K562 (cell line): ENCODE results near the gene MSI1. TPM values are rescaled to one million over a fixed set of nuclear protein-coding genes. Genes with fewer than 3 reads are reported as not detected.

Experiments
- ARNT ChIP-seq, 2 experiments: fragments of 450-650 bp; IDR thresholded peaks; 2 replicates each; pipeline ENCODE4 v1.6.1; 2016; ENCODE audit warnings: mild to moderate bottlenecking in 1 of 2
- C11orf30 ChIP-seq: fragments of 450-650 bp; IDR thresholded peaks from 2 replicates; pipeline ENCODE4 v1.6.1; 2016; ENCODE audit warnings: low read depth, mild to moderate bottlenecking
- CTCF ChIP-seq, 3 experiments: IDR thresholded peaks in 2 of 3; conservative IDR thresholded peaks in 1 of 3; 2 replicates each; pipeline ENCODE4 v1.5.1; 2011 to 2012; ENCODE audit warnings: low read length in 3 of 3, mild to moderate bottlenecking in 3 of 3, control low read depth in 2 of 3, improper control_type of control experiment in 1 of 3, inconsistent platforms in 1 of 3, low read depth in 1 of 3, mixed read lengths in 1 of 3, moderate library complexity in 1 of 3; ENCODE audit not compliant: insufficient read depth in 2 of 3
- GMEB1 ChIP-seq: fragments of 250-450 bp; sonication (Bioruptor Pico); IDR thresholded peaks from 2 replicates; pipeline ENCODE4 v1.4.0; 2020; ENCODE audit warnings: mild to moderate bottlenecking
- HDAC1 ChIP-seq, 2 experiments: fragments of 450-650 bp; IDR thresholded peaks; 2 replicates each; pipeline ENCODE4 v1.6.1; 2016 to 2017; ENCODE audit warnings: inconsistent platforms in 1 of 2, mild to moderate bottlenecking in 1 of 2, moderate library complexity in 1 of 2
- HDAC2 ChIP-seq: fragments of 450-650 bp; IDR thresholded peaks from 2 replicates; pipeline ENCODE4 v1.6.1; 2016; ENCODE audit warnings: mild to moderate bottlenecking
- HNRNPK ChIP-seq: fragments of 200-400 bp; formaldehyde crosslinking; IDR thresholded peaks from one replicate; pipeline ENCODE4 v1.6.1; 2018; ENCODE audit warnings: mild to moderate bottlenecking, low read depth, low read length; ENCODE audit not compliant: poor library complexity, severe bottlenecking
- HNRNPLL ChIP-seq: fragments of 200-400 bp; formaldehyde crosslinking; IDR thresholded peaks from 2 replicates; pipeline ENCODE4 v1.6.1; 2017; ENCODE audit warnings: low read length, low read depth, mild to moderate bottlenecking; ENCODE audit not compliant: poor library complexity, severe bottlenecking
- MEF2D ChIP-seq: conservative IDR thresholded peaks from 2 replicates; pipeline ENCODE4 v1.6.1; 2016; ENCODE audit warnings: low read depth, missing genetic modification characterization, missing compliant biosample characterization
- NCOR1 ChIP-seq: fragments of 450-650 bp; IDR thresholded peaks from 2 replicates; pipeline ENCODE4 v1.6.1; 2016; ENCODE audit warnings: mild to moderate bottlenecking, moderate library complexity
- NFATC3 ChIP-seq: fragments of 450-650 bp; IDR thresholded peaks from 2 replicates; pipeline ENCODE4 v1.6.1; 2017; ENCODE audit warnings: mild to moderate bottlenecking
- NR2C2 ChIP-seq, 2 experiments: fragments of 200-800 bp in 1 of 2; sonication (Bioruptor generic) in 1 of 2; sonication (generic) in 1 of 2; formaldehyde crosslinking in 1 of 2; IDR thresholded peaks; 2 replicates each; pipeline versions ENCODE4 v1.6.1 to v1.8.0; 2016 to 2022; ENCODE audit warnings: mild to moderate bottlenecking in 1 of 2, missing compliant biosample characterization in 1 of 2, missing genetic modification characterization in 1 of 2, missing genetic modification reagents in 1 of 2
- POLR3A ChIP-seq: IDR thresholded peaks from 2 replicates; pipeline ENCODE4 v1.6.1; 2011; ENCODE audit warnings: borderline replicate concordance, mild to moderate bottlenecking, moderate library complexity; ENCODE audit not compliant: insufficient read length, insufficient read depth; ENCODE audit errors: extremely low read depth
- RAD51 ChIP-seq: fragments of 450-650 bp; IDR thresholded peaks from 2 replicates; pipeline ENCODE4 v1.7.1; 2016; ENCODE audit warnings: low read depth, mild to moderate bottlenecking, borderline replicate concordance
- SMARCA5 ChIP-seq: fragments of 450-650 bp; IDR thresholded peaks from 2 replicates; pipeline ENCODE4 v1.6.1; 2016
- SUPT5H ChIP-seq: fragments of 450-650 bp; IDR thresholded peaks from 2 replicates; pipeline ENCODE4 v1.6.1; 2016
- TRIM24 ChIP-seq, 2 experiments: fragments of 450-650 bp; IDR thresholded peaks; 2 replicates each; pipeline ENCODE4 v1.6.1; 2016
- XRCC5 ChIP-seq: fragments of 200-400 bp; formaldehyde crosslinking; IDR thresholded peaks from 2 replicates; pipeline ENCODE4 v1.6.1; 2017; ENCODE audit warnings: low read depth, mild to moderate bottlenecking, low read length
- ZBTB1 ChIP-seq: sonication (generic); formaldehyde crosslinking; IDR thresholded peaks from 2 replicates; pipeline ENCODE4 v1.8.1; 2023; ENCODE audit warnings: missing genetic modification reagents, low read depth, mild to moderate bottlenecking, borderline replicate concordance
- ZBTB33 ChIP-seq: sonication (generic); formaldehyde crosslinking; IDR thresholded peaks from 2 replicates; pipeline ENCODE4 v1.8.1; 2023; ENCODE audit warnings: mild to moderate bottlenecking, missing genetic modification reagents
- ZNF197 ChIP-seq: fragments of 200-800 bp; sonication (Bioruptor generic); IDR thresholded peaks from 2 replicates; pipeline ENCODE4 v1.6.1; 2016; ENCODE audit warnings: low read depth, missing genetic modification characterization, missing compliant biosample characterization
- ZNF589 ChIP-seq: fragments of 200-800 bp; sonication (Bioruptor generic); IDR thresholded peaks from 2 replicates; pipeline ENCODE4 v1.6.1; 2016; ENCODE audit warnings: low read depth, missing genetic modification characterization, missing compliant biosample characterization
- ZNF668 ChIP-seq: fragments of 250-450 bp; sonication (Bioruptor Pico); IDR thresholded peaks from 2 replicates; pipeline ENCODE4 v1.8.0; 2022; ENCODE audit warnings: mild to moderate bottlenecking, inconsistent platforms
- polyA plus RNA-seq, 8 experiments: library from polyadenylated mRNA; depleted of rRNA in 4 of 8; stranded (reverse) in 5 of 8; unstranded in 3 of 8; fragments of >200 nt; fragmentation: Nextera tagmentation in 2 of 8; fragmentation: Illumina TruSeq in 1 of 8; extraction: Ambion mirVana in 2 of 8; extraction: Trizol in 1 of 8; gene quantifications; 2 replicates each; pipeline versions ENCODE4 v1.2.1 to v1.2.3, GENCODE V29; 2011 to 2014; ENCODE audit warnings: inconsistent platforms in 1 of 8, missing spikeins in 1 of 8
- total RNA-seq, 7 experiments: library from RNA; depleted of rRNA in 6 of 7; stranded (reverse); fragments of >200 nt in 6 of 7; fragmentation: Illumina TruSeq in 2 of 7; extraction: Trizol in 2 of 7; gene quantifications; 2 replicates each; pipeline versions ENCODE4 v1.2.1 to v1.2.3, GENCODE V29; 2011 to 2021; ENCODE audit warnings: low replicate concordance in 1 of 7

MSI1 gene
- total and polyA plus RNA-seq, 9 of the 15 experiments (the other 6 are each of a cell fraction or from before 2014, with no cell fraction given): 0.16 TPM; not detected in 8

- TF ChIP-seq ZBTB33 (CRISPR knock-in tag): peak; percentile 46; the same call in 1 of the 2 replicates
- TF ChIP-seq NR2C2 (CRISPR knock-in tag; IDR thresholded peaks at IDR 0.05): no peak
- TF ChIP-seq NR2C2 (tag; IDR thresholded peaks at IDR 0.05): peak; percentile 69
- TF ChIP-seq HNRNPK: no peak
- TF ChIP-seq HDAC2: peak; percentile 96
- no peak for TF ChIP-seq ZNF668 (CRISPR knock-in tag)
- peak; percentile 87 for TF ChIP-seq XRCC5
- peak; percentile 68 to 93 (median 86) for TF ChIP-seq CTCF (IDR thresholded peaks at IDR 0.05 in 2 of 3, conservative IDR thresholded peaks at IDR 0.05 in 1 of 3; ENCODE audit: insufficient read depth in 2 of 3, low read depth in 1 of 3, low read length in 3 of 3)
- TF ChIP-seq ZNF197 (CRISPR knock-in tag): peak; percentile 75; the same call in 1 of the 2 replicates
- TF ChIP-seq ZNF589 (CRISPR knock-in tag): no peak
- 0 out of 2 replicates have a peak, but pooled peaks have one; percentile 15 for TF ChIP-seq GMEB1 (CRISPR knock-in tag)
- TF ChIP-seq POLR3A: no peak
- peak; percentile 43; the same call in 1 of the 2 replicates for TF ChIP-seq RAD51
- peak; percentile 61 for TF ChIP-seq SUPT5H
- TF ChIP-seq ARNT (IDR thresholded peaks at IDR 0.05): peak in 1 of 2 experiments; percentile 91
- no peak for TF ChIP-seq ZBTB1 (CRISPR knock-in tag)
- peak; percentile 73; the same call in 1 of the 2 replicates for TF ChIP-seq MEF2D (tag)
- TF ChIP-seq HNRNPLL: no peak
- TF ChIP-seq SMARCA5: peak; percentile 9; the same call in 1 of the 2 replicates
- peak; percentile 44 for TF ChIP-seq NCOR1
- TF ChIP-seq C11orf30: 0 out of 2 replicates have a peak, but pooled peaks have one; percentile 32
- TF ChIP-seq TRIM24 (IDR thresholded peaks at IDR 0.05): peak in 1 of 2 experiments; percentile 38; a peak in 2 of 4 replicates
- TF ChIP-seq HDAC1 (IDR thresholded peaks at IDR 0.05): peak; percentile 54 to 95; a peak in 2 of 4 replicates
- TF ChIP-seq NFATC3: 0 out of 2 replicates have a peak, but pooled peaks have one; percentile 24
Observed at GRCh38 chr12:120301962-120302815, 66.8 kb downstream of the MSI1 start, which contains the start of gene SIRT4 (continued).
